ENCODE data around the gene MCC.

DNA sequence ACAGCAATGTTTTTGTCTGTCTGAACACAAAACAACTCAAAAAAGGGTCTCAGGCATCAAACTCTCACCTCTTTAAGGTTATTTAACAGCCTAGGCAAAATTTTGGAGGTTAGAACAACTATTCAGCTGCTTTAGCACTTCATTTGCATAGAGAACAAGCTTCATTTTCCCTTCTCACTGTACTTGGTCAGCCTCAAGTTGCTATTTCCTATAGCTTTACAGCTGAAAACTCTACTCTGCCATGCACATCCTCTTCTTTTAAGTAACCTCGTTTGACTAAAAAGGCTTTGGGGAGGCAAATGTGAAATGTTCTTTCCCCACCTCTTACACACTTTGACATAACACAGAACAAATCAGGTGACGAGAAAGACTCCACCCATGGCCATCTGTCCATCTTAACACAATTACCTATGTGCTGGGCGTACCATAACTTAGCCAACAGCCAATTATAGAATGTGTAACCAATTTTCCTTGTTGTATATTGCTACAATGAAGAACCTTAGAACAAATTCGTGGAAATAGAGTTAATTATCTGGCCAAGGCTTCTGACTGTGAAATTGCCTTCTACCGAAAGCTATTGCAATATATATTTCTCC is 315.9 kb downstream of the MCC start:
- TF ChIP-seq CTCF (IDR thresholded peaks at IDR 0.05) = no peak
- no peak for TF ChIP-seq SOX15 (CRISPR knock-in tag; IDR thresholded peaks at IDR 0.05)
- TF ChIP-seq, protein P1, sequence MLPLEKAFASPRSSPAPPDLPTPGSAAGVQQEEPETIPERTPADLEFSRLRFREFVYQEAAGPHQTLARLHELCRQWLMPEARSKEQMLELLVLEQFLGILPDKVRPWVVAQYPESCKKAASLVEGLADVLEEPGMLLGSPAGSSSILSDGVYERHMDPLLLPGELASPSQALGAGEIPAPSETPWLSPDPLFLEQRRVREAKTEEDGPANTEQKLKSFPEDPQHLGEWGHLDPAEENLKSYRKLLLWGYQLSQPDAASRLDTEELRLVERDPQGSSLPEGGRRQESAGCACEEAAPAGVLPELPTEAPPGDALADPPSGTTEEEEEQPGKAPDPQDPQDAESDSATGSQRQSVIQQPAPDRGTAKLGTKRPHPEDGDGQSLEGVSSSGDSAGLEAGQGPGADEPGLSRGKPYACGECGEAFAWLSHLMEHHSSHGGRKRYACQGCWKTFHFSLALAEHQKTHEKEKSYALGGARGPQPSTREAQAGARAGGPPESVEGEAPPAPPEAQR (CRISPR knock-in tag; IDR thresholded peaks at IDR 0.05) = no peak
- TF ChIP-seq NR1H2 (CRISPR knock-in tag; IDR thresholded peaks at IDR 0.05) = no peak
- no peak for TF ChIP-seq GTF2I (CRISPR knock-in tag; conservative IDR thresholded peaks at IDR 0.05)
- TF ChIP-seq, protein P2, sequence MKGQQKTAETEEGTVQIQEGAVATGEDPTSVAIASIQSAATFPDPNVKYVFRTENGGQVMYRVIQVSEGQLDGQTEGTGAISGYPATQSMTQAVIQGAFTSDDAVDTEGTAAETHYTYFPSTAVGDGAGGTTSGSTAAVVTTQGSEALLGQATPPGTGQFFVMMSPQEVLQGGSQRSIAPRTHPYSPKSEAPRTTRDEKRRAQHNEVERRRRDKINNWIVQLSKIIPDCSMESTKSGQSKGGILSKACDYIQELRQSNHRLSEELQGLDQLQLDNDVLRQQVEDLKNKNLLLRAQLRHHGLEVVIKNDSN (CRISPR knock-in tag; IDR thresholded peaks at IDR 0.05) = no peak
- no peak for TF ChIP-seq E2F5 (CRISPR knock-in tag; IDR thresholded peaks at IDR 0.05)
- TF ChIP-seq CBFB (CRISPR knock-in tag; IDR thresholded peaks at IDR 0.05; ENCODE audit: low read depth) = no peak
- TF ChIP-seq TEAD1 (CRISPR knock-in tag; IDR thresholded peaks at IDR 0.05) = no peak
- TF ChIP-seq JUN (CRISPR knock-in tag; IDR thresholded peaks at IDR 0.05) = no peak
- TF ChIP-seq USF2 (CRISPR knock-in tag; IDR thresholded peaks at IDR 0.05) = no peak
